Fibroblast of pulmonary artery (primary cell): ENCODE data around the gene ADAMTSL2.
A peak's percentile ranks its signal among the peaks of the same experiment; 100 is the strongest.

Experiments used
- DNase-seq: peaks from one replicate; pipeline ENCODE4 v3.0.0-alpha.2; 2010; ENCODE audit warnings: low read depth
- H3K4me3 ChIP-seq: replicated peaks from 2 replicates; pipeline ENCODE4 v1.5.1; 2011; ENCODE audit warnings: low read depth, mild to moderate bottlenecking, control low read depth, low read length, moderate library complexity
- CTCF ChIP-seq: IDR thresholded peaks from 2 replicates; pipeline ENCODE4 v1.5.1; 2011; ENCODE audit warnings: mild to moderate bottlenecking, control low read depth, low read length, inconsistent platforms; ENCODE audit errors: missing control alignments

The ADAMTSL2 gene

GRCh38 chr9:133545494-133546286 lies 11.2 kb downstream of the ADAMTSL2 start:
- no peak overlapping the region for H3K4me3 ChIP-seq
- TF ChIP-seq CTCF = no peak
- DNase-seq = peak; percentile 47

GRCh38 chr9:133546287-133546680 lies 11.8 kb downstream of the ADAMTSL2 start:
- no peak overlapping the region for H3K4me3 ChIP-seq
- DNase-seq = no peak
- TF ChIP-seq CTCF = no peak

GRCh38 chr9:133547116-133547515 lies 12.6 kb downstream of the ADAMTSL2 start:
- no peak for TF ChIP-seq CTCF
- no peak for DNase-seq
- no peak overlapping the region for H3K4me3 ChIP-seq

GRCh38 chr9:133551446-133551845 lies 16.9 kb downstream of the ADAMTSL2 start:
- no peak overlapping the region for H3K4me3 ChIP-seq
- no peak for DNase-seq
- no peak for TF ChIP-seq CTCF

- H3K4me3 ChIP-seq = no peak overlapping the region
- TF ChIP-seq CTCF = no peak
- no peak for DNase-seq
Measured at GRCh38 chr9:133552236-133552635, 17.7 kb downstream of the ADAMTSL2 start.

GRCh38 chr9:133553123-133553522 lies 18.6 kb downstream of the ADAMTSL2 start:
- no peak for DNase-seq
- no peak overlapping the region for H3K4me3 ChIP-seq
- TF ChIP-seq CTCF = no peak
